Natural killer cell (primary cell): ENCODE data around the gene CHRNA5. TPM values are rescaled to one million over a fixed set of nuclear protein-coding genes. Genes with fewer than 3 reads are reported as not detected.

Experiments used
- ATAC-seq, 3 donors: fragments of 150-1000 bp in 2 of 3; fragments of 200-7000 bp in 1 of 3; cut with Tn5 transposase; 1 replicate in 1 of 3; 2 replicates in 2 of 3; pipeline ENCODE4 v1.10.0; 2021; ENCODE audit warnings: mild to moderate bottlenecking in 2 of 3, moderate library complexity in 2 of 3
- DNase-seq, 2 donors: peaks; one replicate each; pipeline versions ENCODE4 v3.0.0 to v3.0.0-alpha.2; 2013 to 2021; ENCODE audit warnings: mixed read lengths in 1 of 2
- H3K27ac ChIP-seq: one replicate; pipeline ENCODE4 v1.5.1; 2013; ENCODE audit warnings: mild to moderate bottlenecking, low read length
- H3K27me3 ChIP-seq: one replicate; pipeline ENCODE4 v1.6.1; 2013; ENCODE audit warnings: low read length; ENCODE audit not compliant: control insufficient read depth, insufficient read depth
- H3K36me3 ChIP-seq: one replicate; pipeline ENCODE4 v1.6.1; 2013; ENCODE audit warnings: low read length; ENCODE audit not compliant: control insufficient read depth, insufficient read depth
- H3K4me1 ChIP-seq: one replicate; pipeline ENCODE4 v1.6.1; 2013; ENCODE audit warnings: low read length; ENCODE audit not compliant: control insufficient read depth, insufficient read depth
- H3K4me3 ChIP-seq: one replicate; pipeline ENCODE4 v1.5.1; 2013; ENCODE audit warnings: low read length
- H3K9me3 ChIP-seq: one replicate; pipeline ENCODE4 v1.6.1; 2013; ENCODE audit warnings: low read length; ENCODE audit not compliant: control insufficient read depth, insufficient read depth
- H3K27ac Mint-ChIP-seq, 2 donors: one replicate each; pipeline ENCODE4 v1.8.0; 2022; ENCODE audit warnings: mild to moderate bottlenecking in 2 of 2, mixed read lengths in 2 of 2, moderate library complexity in 1 of 2
- H3K27me3 Mint-ChIP-seq, 2 donors: one replicate each; pipeline ENCODE4 v1.8.0; 2022; ENCODE audit warnings: low read depth in 2 of 2, mixed read lengths in 2 of 2
- H3K36me3 Mint-ChIP-seq: one replicate; pipeline ENCODE4 v1.8.0; 2022; ENCODE audit warnings: mixed read lengths
- H3K4me1 Mint-ChIP-seq, 2 donors: one replicate each; pipeline ENCODE4 v1.8.0; 2022; ENCODE audit warnings: mixed read lengths in 2 of 2
- H3K4me3 Mint-ChIP-seq: one replicate; pipeline ENCODE4 v1.8.0; 2022; ENCODE audit warnings: mild to moderate bottlenecking, moderate library complexity, mixed read lengths
- H3K9me3 Mint-ChIP-seq, 2 donors: one replicate each; pipeline ENCODE4 v1.8.0; 2022; ENCODE audit warnings: mixed read lengths in 2 of 2
- WGBS: methylation state at CpG from one replicate; pipeline ENCODE4 v1.1.7; 2013; ENCODE audit warnings: missing lambda C conversion rate; ENCODE audit not compliant: insufficient coverage; 5-methylcytosine and 5-hydroxymethylcytosine counted together
- intact Hi-C: fragments of 100-400 bp; cut with micrococcal nuclease; formaldehyde crosslinking; loops from one replicate; pipeline ENCODE4 v1.14.2; 2022
- total RNA-seq, 4 donors: library from RNA; stranded (reverse); fragments of 120-200 nt in 1 of 4; gene quantifications; one replicate each; pipeline versions ENCODE4 v1.2.3 to v1.2.4, GENCODE V29; 2013 to 2022
- TF ChIP-seq, protein P1 (sequence below): fragments of 200-600 bp; IDR thresholded peaks from one replicate; pipeline ENCODE4 v1.8.0; 2022; ENCODE audit warnings: antibody characterized with exemption

The CHRNA5 gene
- total RNA-seq, 3 donors from 2014 or later (not counting 1 experiment from before 2014, with no cell fraction given), result 0.23 to 0.45 (median 0.42) TPM

DNA sequence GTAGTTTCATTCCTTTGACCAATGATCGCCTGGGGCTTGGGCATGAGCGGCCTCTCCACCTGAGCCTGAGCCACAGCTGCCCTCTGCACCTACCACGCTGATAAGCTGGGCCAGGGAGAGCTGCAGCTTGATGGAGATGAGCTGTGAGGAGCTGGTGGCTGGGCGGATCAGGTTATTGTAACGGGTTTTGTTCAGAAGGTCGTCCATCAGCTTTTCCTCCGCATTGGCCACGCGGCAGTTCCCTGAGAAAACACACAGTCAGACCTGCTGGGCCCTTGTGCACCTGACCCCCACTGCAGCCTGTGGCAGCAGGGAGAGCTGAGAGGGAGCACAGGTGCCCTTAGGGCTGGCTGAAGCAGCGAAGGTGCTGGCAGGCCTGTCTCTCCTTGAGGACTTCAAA, 70.0 kb downstream of the CHRNA5 start:
- ATAC-seq, result no peak
- peaks cover 5 to 24% of the 10 kb centered on the region in 2 donors for H3K27me3 Mint-ChIP-seq

DNA sequence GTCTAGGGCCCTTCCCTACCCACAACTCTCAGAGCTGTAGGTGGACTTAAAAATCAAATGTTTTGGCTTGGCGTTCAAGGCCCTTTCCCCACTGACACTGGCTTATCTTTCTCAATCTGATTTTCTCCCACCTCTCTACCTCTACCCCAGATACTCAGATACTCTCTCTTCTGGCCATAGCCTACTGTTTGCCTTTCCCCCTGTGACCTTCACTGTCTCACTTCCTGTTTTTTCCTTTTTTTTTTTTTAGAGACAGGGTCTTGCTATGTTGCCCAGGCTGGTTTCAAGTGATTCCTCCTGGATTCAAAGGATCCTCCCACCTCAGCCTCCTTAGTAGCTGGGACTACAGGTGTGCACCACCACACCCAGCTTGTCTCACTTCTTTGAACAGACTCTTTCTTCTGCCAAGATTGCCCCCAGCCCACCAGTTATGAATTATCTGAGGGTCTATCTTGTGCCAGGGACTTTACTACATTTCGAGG, 71.1 kb downstream of the CHRNA5 start:
- Mint-ChIP-seq H3K27me3 (peaks cover 5 to 24% of the 10 kb centered on the region in 2 donors), H3K27ac (no peak overlapping the region), H3K36me3 (no peaks in the 10 kb centered on the region), H3K9me3 (no peaks in the 10 kb centered on the region), H3K4me1 (peaks cover 0 to 4% of the 10 kb centered on the region in 2 donors), H3K4me3 (no peak overlapping the region)
- TF ChIP-seq, protein P1, sequence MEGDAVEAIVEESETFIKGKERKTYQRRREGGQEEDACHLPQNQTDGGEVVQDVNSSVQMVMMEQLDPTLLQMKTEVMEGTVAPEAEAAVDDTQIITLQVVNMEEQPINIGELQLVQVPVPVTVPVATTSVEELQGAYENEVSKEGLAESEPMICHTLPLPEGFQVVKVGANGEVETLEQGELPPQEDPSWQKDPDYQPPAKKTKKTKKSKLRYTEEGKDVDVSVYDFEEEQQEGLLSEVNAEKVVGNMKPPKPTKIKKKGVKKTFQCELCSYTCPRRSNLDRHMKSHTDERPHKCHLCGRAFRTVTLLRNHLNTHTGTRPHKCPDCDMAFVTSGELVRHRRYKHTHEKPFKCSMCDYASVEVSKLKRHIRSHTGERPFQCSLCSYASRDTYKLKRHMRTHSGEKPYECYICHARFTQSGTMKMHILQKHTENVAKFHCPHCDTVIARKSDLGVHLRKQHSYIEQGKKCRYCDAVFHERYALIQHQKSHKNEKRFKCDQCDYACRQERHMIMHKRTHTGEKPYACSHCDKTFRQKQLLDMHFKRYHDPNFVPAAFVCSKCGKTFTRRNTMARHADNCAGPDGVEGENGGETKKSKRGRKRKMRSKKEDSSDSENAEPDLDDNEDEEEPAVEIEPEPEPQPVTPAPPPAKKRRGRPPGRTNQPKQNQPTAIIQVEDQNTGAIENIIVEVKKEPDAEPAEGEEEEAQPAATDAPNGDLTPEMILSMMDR, result no peak
- DNase-seq, result no peak
- Histone ChIP-seq H3K27me3 (peaks cover 7% of the 10 kb centered on the region), H3K36me3 (no peaks in the 10 kb centered on the region), H3K4me3 (no peak overlapping the region), H3K4me1 (peaks cover 10% of the 10 kb centered on the region), H3K9me3 (peaks cover 4% of the 10 kb centered on the region), H3K27ac (no peak overlapping the region)
- no peak for ATAC-seq
- intact Hi-C loops, result loop anchor here (5.0 kb wide), 1 partner anchor 546 kb away; no protein-coding TSS in a partner anchor
- WGBS, result 81% methylated on average over 2 of the region's 2 CpGs

More for the DNA sequence above, 70.0 kb downstream of the CHRNA5 start:
- TF ChIP-seq, protein P1, result no peak
- Histone ChIP-seq H3K36me3 (no peaks in the 10 kb centered on the region), H3K27ac (no peak overlapping the region), H3K9me3 (peaks cover 4% of the 10 kb centered on the region), H3K4me1 (peaks cover under 1% of the 10 kb centered on the region), H3K4me3 (no peak overlapping the region), H3K27me3 (peaks cover 2% of the 10 kb centered on the region)
- no peak for DNase-seq
- no peak overlapping the region for H3K4me3 Mint-ChIP-seq
- H3K9me3 Mint-ChIP-seq, result no peaks in the 10 kb centered on the region
- no peaks in the 10 kb centered on the region for H3K4me1 Mint-ChIP-seq
- intact Hi-C loops, result loop anchor here (5.0 kb wide), 1 partner anchor 547 kb away; no protein-coding TSS in a partner anchor
- no peak overlapping the region for H3K27ac Mint-ChIP-seq
- WGBS, result 87% methylated on average over 10 of the region's 10 CpGs
- H3K36me3 Mint-ChIP-seq, result no peaks in the 10 kb centered on the region

DNA sequence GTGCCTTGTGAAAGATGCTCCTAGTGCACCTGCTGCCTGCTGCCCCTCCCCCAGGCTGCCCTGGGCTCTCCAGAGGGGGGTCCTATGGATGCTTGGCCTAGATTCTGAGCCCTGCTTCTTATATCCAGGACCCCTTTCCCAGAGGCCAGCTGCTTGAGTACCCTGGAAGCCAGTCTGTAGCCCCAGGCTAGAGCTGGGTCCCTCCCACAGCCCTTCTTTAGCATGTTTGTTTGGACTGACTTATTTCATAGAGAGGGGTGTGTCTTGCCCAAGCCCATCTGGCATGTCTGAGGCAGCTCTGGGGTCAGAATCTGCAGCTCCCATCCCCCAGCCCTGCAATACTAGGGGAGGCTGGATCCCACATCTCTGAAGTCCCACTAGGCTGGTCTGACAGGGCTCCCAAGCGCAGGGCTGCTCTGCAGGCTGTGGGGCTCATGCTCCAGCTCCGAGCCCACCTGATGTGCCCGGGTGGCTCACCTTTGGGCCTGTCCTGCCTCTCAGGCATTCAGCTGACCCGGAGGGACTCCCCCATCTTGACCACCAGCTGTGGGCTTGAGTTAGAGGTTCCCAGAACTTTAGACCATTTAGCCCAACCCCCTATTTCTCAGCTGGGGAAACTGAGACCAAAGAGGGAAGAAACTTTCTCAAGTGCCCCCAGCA, 72.6 kb downstream of the CHRNA5 start:
- no peaks in the 10 kb centered on the region for H3K9me3 Mint-ChIP-seq
- H3K27ac Mint-ChIP-seq, result no peak overlapping the region
- peaks cover 0 to 11% of the 10 kb centered on the region in 2 donors for H3K4me1 Mint-ChIP-seq
- ATAC-seq (no peak), DNase-seq (no peak)
- WGBS, result 85% methylated on average over 4 of the region's 4 CpGs
- no peak overlapping the region for H3K4me3 Mint-ChIP-seq
- Histone ChIP-seq H3K36me3 (no peaks in the 10 kb centered on the region), H3K4me3 (no peak overlapping the region), H3K27ac (no peak overlapping the region), H3K9me3 (peaks cover 4% of the 10 kb centered on the region), H3K27me3 (peaks cover 11% of the 10 kb centered on the region), H3K4me1 (peaks cover 11% of the 10 kb centered on the region)
- H3K27me3 Mint-ChIP-seq, result peaks cover 5 to 24% of the 10 kb centered on the region in 2 donors
- H3K36me3 Mint-ChIP-seq, result no peaks in the 10 kb centered on the region
- TF ChIP-seq, protein P1, result no peak
- intact Hi-C loops, result loop anchor here (5.0 kb wide), 1 partner anchor 544 kb away; no protein-coding TSS in a partner anchor
